GM12864 (cell line): ENCODE data around the gene DOCK2.
"Not testable (repeated sequence)": the region's sequence is repeated elsewhere in the genome, so short reads cannot be mapped to it uniquely, and the experiment has no call there.

Source experiments
- DNase-seq: peaks from one replicate; pipeline ENCODE4 v3.0.0-alpha.2; 2011; ENCODE audit warnings: low read depth
- H3K4me3 ChIP-seq: 2 replicates; pipeline ENCODE4 v1.5.1; 2011; ENCODE audit warnings: mild to moderate bottlenecking, low read depth, low read length, control low read depth
- TF ChIP-seq, protein P1 (sequence below): IDR thresholded peaks from 2 replicates; pipeline ENCODE4 v1.5.1; 2011; ENCODE audit warnings: low read depth, mild to moderate bottlenecking, moderate library complexity, low read length, control low read depth, inconsistent platforms; ENCODE audit errors: missing control alignments

DOCK2 gene

DNA sequence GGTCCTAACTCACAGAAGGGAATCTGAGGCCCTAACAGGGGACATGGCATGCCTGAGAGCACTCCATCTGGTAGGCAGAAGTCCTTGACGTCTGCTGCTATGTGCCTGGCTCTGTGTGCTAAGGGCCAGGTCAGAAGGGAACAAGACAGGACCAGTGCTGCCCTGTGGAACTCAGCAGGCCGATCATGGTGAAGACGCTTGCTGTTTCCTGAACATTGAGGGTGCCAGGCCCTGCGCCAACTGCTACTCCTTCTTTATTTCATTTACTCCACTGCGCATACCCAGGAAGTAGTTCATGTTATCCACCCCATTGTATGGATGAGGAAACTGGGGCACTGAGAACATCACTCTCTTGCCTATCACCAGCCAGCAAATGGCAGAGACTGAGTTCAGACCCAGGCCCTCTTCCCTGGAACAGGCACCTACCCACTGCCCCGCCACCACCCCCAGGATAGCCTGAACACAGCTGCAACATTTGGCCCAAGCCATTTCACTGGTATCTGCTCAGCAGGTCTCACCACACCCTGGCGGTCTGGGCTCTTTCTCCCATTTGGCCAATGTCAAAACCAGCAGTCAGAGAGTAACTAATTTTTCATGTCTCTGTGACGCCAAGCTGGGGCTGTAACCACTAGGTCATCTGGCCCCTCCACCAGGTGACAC lies 443.8 kb downstream of the DOCK2 start:
- TF ChIP-seq, protein P1, sequence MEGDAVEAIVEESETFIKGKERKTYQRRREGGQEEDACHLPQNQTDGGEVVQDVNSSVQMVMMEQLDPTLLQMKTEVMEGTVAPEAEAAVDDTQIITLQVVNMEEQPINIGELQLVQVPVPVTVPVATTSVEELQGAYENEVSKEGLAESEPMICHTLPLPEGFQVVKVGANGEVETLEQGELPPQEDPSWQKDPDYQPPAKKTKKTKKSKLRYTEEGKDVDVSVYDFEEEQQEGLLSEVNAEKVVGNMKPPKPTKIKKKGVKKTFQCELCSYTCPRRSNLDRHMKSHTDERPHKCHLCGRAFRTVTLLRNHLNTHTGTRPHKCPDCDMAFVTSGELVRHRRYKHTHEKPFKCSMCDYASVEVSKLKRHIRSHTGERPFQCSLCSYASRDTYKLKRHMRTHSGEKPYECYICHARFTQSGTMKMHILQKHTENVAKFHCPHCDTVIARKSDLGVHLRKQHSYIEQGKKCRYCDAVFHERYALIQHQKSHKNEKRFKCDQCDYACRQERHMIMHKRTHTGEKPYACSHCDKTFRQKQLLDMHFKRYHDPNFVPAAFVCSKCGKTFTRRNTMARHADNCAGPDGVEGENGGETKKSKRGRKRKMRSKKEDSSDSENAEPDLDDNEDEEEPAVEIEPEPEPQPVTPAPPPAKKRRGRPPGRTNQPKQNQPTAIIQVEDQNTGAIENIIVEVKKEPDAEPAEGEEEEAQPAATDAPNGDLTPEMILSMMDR = no peak
- no peak for DNase-seq
- H3K4me3 ChIP-seq = no peak overlapping the region

DNA sequence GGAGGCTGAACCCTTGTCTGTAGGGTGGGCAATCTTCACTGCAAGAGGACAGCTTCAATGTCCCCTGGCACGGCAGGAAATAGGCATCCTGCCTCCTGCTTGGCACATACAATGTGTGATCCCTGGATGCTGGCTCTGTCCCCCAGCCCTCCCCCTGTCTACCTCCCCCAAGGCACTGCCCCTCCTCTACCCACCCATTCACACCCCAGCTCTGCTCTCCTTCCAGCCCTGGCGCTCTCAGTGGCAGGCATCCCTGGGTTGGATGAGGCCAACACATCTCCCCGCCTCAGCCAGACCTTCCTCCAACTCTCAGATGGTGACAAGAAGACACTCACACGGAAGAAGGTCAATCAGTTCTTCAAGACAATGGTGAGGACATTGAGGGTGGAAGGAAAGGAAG lies 444.5 kb downstream of the DOCK2 start:
- TF ChIP-seq, protein P1 = no peak
- no peak for DNase-seq
- no peak overlapping the region for H3K4me3 ChIP-seq

DNA sequence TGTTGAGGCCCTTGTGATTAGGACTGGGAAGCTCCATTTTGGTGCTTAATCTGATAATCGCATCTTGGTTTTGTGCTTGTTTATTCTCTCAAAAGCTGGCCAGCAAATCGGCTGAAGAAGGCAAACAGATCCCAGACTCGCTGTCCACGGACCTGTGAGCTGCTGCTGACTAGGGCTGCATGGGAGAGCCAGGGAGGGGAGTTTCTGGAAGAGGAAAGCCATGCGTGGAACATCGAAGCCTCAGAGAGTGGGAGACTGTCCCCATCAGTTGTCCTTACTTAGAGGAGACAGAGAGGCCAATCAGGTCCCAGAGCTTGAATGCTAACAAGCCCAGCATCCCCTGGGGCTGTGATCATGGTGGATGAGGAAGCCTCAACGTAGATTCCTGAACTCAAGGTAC lies 445.6 kb downstream of the DOCK2 start:
- no peak for DNase-seq
- no peak overlapping the region for H3K4me3 ChIP-seq
- TF ChIP-seq, protein P1 = no peak

DNA sequence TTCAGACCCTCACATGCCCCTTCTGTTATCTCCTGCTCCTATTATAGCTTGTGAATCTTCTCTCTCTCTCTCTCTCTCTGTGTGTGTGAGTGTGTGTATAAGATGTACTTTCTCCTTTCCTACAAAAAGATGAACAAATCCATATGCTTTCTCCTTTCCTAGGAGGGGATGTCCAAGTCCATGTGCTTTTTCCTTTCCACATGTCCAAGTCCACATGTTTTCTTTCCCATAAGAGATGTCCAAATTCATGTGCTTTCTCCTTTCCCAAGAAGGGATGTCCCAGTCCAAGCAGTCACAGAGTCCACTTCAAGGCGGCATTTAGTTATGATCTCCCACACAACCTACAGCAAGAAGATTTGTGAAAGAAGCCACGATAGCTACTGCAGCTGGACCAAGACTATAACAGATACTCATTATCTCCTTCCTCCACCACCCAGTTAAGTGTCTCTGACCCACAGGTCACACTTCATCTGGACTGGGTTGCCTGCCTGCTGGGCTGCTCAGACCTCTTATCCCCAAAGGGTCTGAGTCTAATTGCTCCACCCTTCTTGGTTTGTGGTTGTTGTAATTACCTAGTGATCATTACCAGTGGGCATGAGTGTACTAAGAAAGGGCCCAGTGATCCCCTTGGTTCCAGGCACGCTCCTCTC lies 450.2 kb downstream of the DOCK2 start:
- DNase-seq = no peak
- H3K4me3 ChIP-seq = no peak overlapping the region
- TF ChIP-seq, protein P1 = no peak

DNA sequence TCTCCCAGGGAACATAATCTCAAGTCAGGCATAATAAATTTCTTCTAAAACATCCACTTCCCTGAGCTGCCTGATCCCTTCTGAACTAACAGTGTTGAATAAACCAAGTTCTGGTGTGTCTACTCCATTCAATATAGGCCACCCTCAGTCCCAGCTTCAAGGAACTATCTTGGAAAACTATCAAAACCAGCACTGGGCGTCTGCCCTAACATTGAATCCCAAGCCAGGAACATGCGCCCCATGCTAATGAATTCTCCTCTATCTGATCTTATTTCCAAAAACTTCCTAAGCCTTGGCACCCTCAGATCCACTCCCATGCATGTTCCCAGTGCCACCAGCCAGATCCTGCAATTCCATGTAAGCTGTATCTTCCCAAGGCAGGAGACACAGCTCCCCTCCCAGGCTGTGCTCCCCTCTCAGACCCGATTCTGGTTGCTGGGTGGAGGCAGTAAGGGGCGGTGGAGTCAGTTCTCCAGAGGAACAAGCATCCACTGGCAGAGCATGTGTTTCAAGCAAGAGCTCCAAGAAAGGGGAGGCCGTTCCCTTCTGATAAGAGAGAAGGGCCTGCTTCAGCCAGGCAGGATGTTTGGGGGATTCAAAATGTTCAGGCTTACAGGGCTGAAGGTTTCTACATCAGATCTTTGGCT lies 455.5 kb downstream of the DOCK2 start:
- H3K4me3 ChIP-seq = no peak overlapping the region
- DNase-seq = no peak
- TF ChIP-seq, protein P1 = no peak

DNA sequence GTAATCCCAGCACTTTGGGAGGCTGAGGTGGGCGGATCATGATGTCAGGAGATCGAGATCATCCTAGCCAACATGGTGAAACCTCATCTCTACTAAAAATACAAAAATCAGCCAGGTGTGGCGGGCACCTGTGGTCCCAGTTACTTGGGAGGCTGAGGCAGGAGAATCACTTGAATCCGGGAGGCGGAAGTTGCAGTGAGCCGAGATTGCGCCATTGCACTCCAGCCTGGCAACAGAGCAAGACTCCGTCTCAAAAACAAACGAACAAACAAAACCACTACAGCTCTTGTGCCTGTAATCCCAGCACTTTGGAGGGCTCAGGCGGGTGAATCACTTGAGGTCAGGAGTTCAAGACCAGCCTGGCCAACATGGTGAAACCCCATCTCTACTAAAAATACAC lies 457.3 kb downstream of the DOCK2 start:
- not testable (repeated sequence) for DNase-seq, H3K4me3 ChIP-seq

DNA sequence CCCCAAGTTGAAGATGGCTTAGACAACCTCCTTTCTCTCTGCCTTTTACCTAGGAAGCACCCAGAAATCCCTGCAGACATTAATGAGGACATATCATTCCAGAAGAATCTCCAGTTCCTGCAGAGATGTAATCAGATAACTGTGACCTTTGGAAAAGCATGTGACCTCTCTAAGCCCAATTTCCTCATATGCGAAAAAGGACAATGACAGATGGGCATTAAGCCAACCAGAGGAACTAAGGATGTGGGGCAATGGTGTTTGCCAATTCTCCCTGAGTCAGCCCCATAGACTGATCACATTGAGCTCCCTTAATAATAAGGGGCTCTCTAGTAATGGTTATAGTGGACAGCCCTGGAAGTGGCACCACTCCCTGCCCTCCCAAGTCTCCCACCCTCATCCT lies 458.6 kb downstream of the DOCK2 start:
- DNase-seq = no peak
- TF ChIP-seq, protein P1 = no peak
- H3K4me3 ChIP-seq = no peak overlapping the region
